K562 (cell line): Measurements from ENCODE around the gene SDE2. TPM values are rescaled to one million over a fixed set of nuclear protein-coding genes. Genes with fewer than 3 reads are reported as not detected.

Experiments
- ATAC-seq: fragments of 200-7000 bp; cut with Tn5 transposase; 3 replicates; pipeline ENCODE4 v1.9.1; 2020; ENCODE audit warnings: moderate library complexity
- BruUV-seq: library from RNA; stranded (reverse); fragments of 400-500 nt; replicated peaks from 2 replicates; lab custom pipeline; 2021; lab: Mats Ljungman, UMichigan
- CTCF ChIA-PET: fragments of 300-600 bp; formaldehyde crosslinking; extraction: SDS; loops from one replicate; lab custom pipeline; 2021; ENCODE audit warnings: low intra/inter-chr PET ratio; lab: Yijun Ruan, JAX
- POLR2A ChIA-PET: fragments of 300-600, 350-650 bp; sonication (Branson Sonifier 250); formaldehyde crosslinking; extraction: SDS; loops from one replicate; lab custom pipeline; 2021; ENCODE audit warnings: antibody characterized with exemption, inconsistent platforms; lab: Yijun Ruan, JAX
- DNase-seq, 4 experiments: peaks; one replicate each; pipeline versions ENCODE4 v3.0.0 to v3.0.0-alpha.2; 2011 to 2018; ENCODE audit warnings: low spot score in 3 of 4, mixed read lengths in 3 of 4; ENCODE audit errors: extremely low read depth in 1 of 4
- FAIRE-seq: peaks from 2 replicates; lab custom pipeline; 2011; peaks lifted over from hg19 to GRCh38; lab: Jason Lieb, UNC
- H2AFZ ChIP-seq: 2 replicates; pipeline ENCODE4 v1.6.0; 2011; ENCODE audit warnings: low read depth, low read length, control low read depth, inconsistent platforms
- H3K27ac ChIP-seq: fragments of 200-600 bp; 3 replicates; pipeline ENCODE4 v1.8.0; 2011; ENCODE audit warnings: low read depth, mild to moderate bottlenecking, control low read depth, inconsistent platforms, low read length, moderate library complexity, mixed read lengths; ENCODE audit errors: extremely low read depth
- H3K27me3 ChIP-seq, 2 experiments: fragments of 300-600 bp in 1 of 2; 2 replicates in 1 of 2; 3 replicates in 1 of 2; pipeline versions ENCODE4 v1.6.0 to v1.8.0; 2011; ENCODE audit warnings: inconsistent platforms in 2 of 2, low read length in 2 of 2, mild to moderate bottlenecking in 1 of 2, mixed read lengths in 1 of 2, moderate library complexity in 1 of 2; ENCODE audit not compliant: control insufficient read depth in 2 of 2, insufficient read depth in 2 of 2
- H3K36me3 ChIP-seq: fragments of 300-600 bp; 3 replicates; pipeline ENCODE4 v1.8.0; 2011; ENCODE audit warnings: mild to moderate bottlenecking, low read length, inconsistent platforms; ENCODE audit not compliant: control insufficient read depth, insufficient read depth
- H3K4me1 ChIP-seq, 2 experiments: fragments of 200-600 bp in 1 of 2; replicated peaks in 1 of 2; 2 replicates in 1 of 2; 3 replicates in 1 of 2; pipeline versions ENCODE4 v1.5.1 to v1.8.0; 2011; ENCODE audit warnings: inconsistent platforms in 2 of 2, low read length in 2 of 2, mild to moderate bottlenecking in 1 of 2, mixed read lengths in 1 of 2, moderate library complexity in 1 of 2; ENCODE audit not compliant: control insufficient read depth in 2 of 2, insufficient read depth in 2 of 2
- H3K4me2 ChIP-seq: 2 replicates; pipeline ENCODE4 v1.6.1; 2011; ENCODE audit warnings: low read length, control low read depth, inconsistent platforms, mixed read lengths; ENCODE audit not compliant: insufficient read depth
- H3K4me3 ChIP-seq: fragments of 200-600 bp; sonication (generic), shearing (Covaris generic); 2 replicates; pipeline ENCODE4 v1.5.1; 2016; ENCODE audit warnings: control low read depth, inconsistent platforms
- H3K79me2 ChIP-seq: fragments of 200-600 bp; 3 replicates; pipeline ENCODE4 v1.8.0; 2011; ENCODE audit warnings: low read length, inconsistent platforms; ENCODE audit not compliant: control insufficient read depth, insufficient read depth
- H3K9ac ChIP-seq, 2 experiments: 2 replicates each; pipeline versions ENCODE4 v1.6.0 to v1.6.1; 2011; ENCODE audit warnings: low read depth in 2 of 2, low read length in 2 of 2, control low read depth in 1 of 2, inconsistent platforms in 1 of 2, mild to moderate bottlenecking in 1 of 2, mixed read lengths in 1 of 2; ENCODE audit not compliant: insufficient read depth in 1 of 2
- H3K9me1 ChIP-seq: one replicate; pipeline ENCODE4 v1.6.0; 2011; ENCODE audit warnings: inconsistent platforms, mild to moderate bottlenecking, low read length, moderate library complexity; ENCODE audit not compliant: control insufficient read depth, insufficient read depth
- H3K9me3 ChIP-seq: replicated peaks from 2 replicates; pipeline ENCODE4 v1.5.1; 2011; ENCODE audit warnings: low read depth, low read length, inconsistent platforms; ENCODE audit not compliant: control insufficient read depth, insufficient read depth
- H4K20me1 ChIP-seq: replicated peaks from 2 replicates; pipeline ENCODE4 v1.6.1; 2011; ENCODE audit warnings: low read length, inconsistent platforms, mixed read lengths; ENCODE audit not compliant: control insufficient read depth, insufficient read depth
- CBFA2T2 ChIP-seq: fragments of 450-650 bp; conservative IDR thresholded peaks from 2 replicates; pipeline ENCODE4 v1.6.1; 2017; ENCODE audit warnings: mild to moderate bottlenecking
- OTX1 ChIP-seq: fragments of 450-650 bp; formaldehyde crosslinking; IDR thresholded peaks from 2 replicates; pipeline ENCODE4 v1.4.0; 2022; ENCODE audit warnings: mild to moderate bottlenecking
- POLR2A ChIP-seq: fragments of 450-650 bp; conservative IDR thresholded peaks from 2 replicates; pipeline ENCODE4 v1.6.1; 2016
- POLR2AphosphoS5 ChIP-seq: IDR thresholded peaks from 2 replicates; pipeline ENCODE4 v1.6.1; 2011; ENCODE audit warnings: mild to moderate bottlenecking, low read depth, low read length, moderate library complexity; ENCODE audit not compliant: control insufficient read depth, insufficient read depth
- TSC22D4 ChIP-seq: fragments of 450-650 bp; IDR thresholded peaks from 2 replicates; pipeline ENCODE4 v1.6.1; 2016; ENCODE audit warnings: missing genetic modification characterization, missing biosample characterization, control low read depth
- WGBS: fragments of 100-300 bp; shearing (Covaris generic); methylation state at CpG from one replicate; pipeline ENCODE4 v1.1.6; 2016; ENCODE audit warnings: low coverage, mixed read lengths; ENCODE audit not compliant: insufficient coverage; ENCODE audit errors: missing lambda C conversion rate; 5-methylcytosine and 5-hydroxymethylcytosine counted together
- in situ Hi-C: fragments of 300-500 bp; cut with MboI; formaldehyde crosslinking; loops from 4 replicates; pipeline ENCODE4 v1.15.0; 2018; ENCODE audit warnings: inconsistent platforms, mixed read lengths
- intact Hi-C: fragments of 100-400 bp; cut with micrococcal nuclease; formaldehyde crosslinking; loops from 2 replicates; pipeline ENCODE4 v1.14.2; 2022
- polyA plus RNA-seq, 8 experiments: library from polyadenylated mRNA; depleted of rRNA in 4 of 8; stranded (reverse) in 5 of 8; unstranded in 3 of 8; fragments of >200 nt; fragmentation: Nextera tagmentation in 2 of 8; fragmentation: Illumina TruSeq in 1 of 8; extraction: Ambion mirVana in 2 of 8; extraction: Trizol in 1 of 8; gene quantifications; 2 replicates each; pipeline versions ENCODE4 v1.2.1 to v1.2.3, GENCODE V29; 2011 to 2014; ENCODE audit warnings: inconsistent platforms in 1 of 8, missing spikeins in 1 of 8
- total RNA-seq, 7 experiments: library from RNA; depleted of rRNA in 6 of 7; stranded (reverse); fragments of >200 nt in 6 of 7; fragmentation: Illumina TruSeq in 2 of 7; extraction: Trizol in 2 of 7; gene quantifications; 2 replicates each; pipeline versions ENCODE4 v1.2.1 to v1.2.3, GENCODE V29; 2011 to 2021; ENCODE audit warnings: low replicate concordance in 1 of 7

Gene SDE2
- total and polyA plus RNA-seq, 9 of the 15 experiments (the other 6 are each of a cell fraction or from before 2014, with no cell fraction given): 14.3 to 62.3 (median 46.0) TPM

GRCh38 chr1:225980005-225980836 is 18.9 kb downstream of the SDE2 start:
- ChIA-PET POLR2A (interaction anchor here (0.6 to 1.3 kb wide), 5 partner anchors 18 to 456 kb away, joined by 3 to 4 read pairs (median 3); no protein-coding TSS in a partner anchor), CTCF (interaction anchor here (0.6 to 1.2 kb wide), 2 partner anchors 505 to 506 kb away, joined by 3 to 4 read pairs; no protein-coding TSS in a partner anchor)
- intact Hi-C loops (no loop called here), in situ Hi-C loops (loop anchor here (5.0 kb wide), 1 partner anchor 503 kb away; no protein-coding TSS in a partner anchor)
- H3K36me3 ChIP-seq: peaks cover 75% of the 10 kb centered on the region
- no peak overlapping the region for H3K4me3 ChIP-seq
- TF ChIP-seq CBFA2T2 (no peak), TSC22D4 (tag) (no peak), POLR2AphosphoS5 (peak; percentile 42; the same call in 1 of the 2 replicates), OTX1 (no peak), POLR2A (0 out of 2 replicates have a peak, but pooled peaks have one; percentile 11)
- 90% methylated on average over 5 of the region's 5 CpGs for WGBS
- DNase-seq (no peak), ATAC-seq (no peak), FAIRE-seq (no peak)
- peaks cover 12% of the 10 kb centered on the region; the same call in 2 of the 3 replicates for H3K79me2 ChIP-seq
- peaks cover 0 to 5% of the 10 kb centered on the region in 2 experiments; a peak in 1 of 5 replicates for H3K4me1 ChIP-seq
- BruUV-seq: no TSS peak
- H3K27ac ChIP-seq: no peak overlapping the region
- H4K20me1 ChIP-seq: no peaks in the 10 kb centered on the region
- H3K9me3 ChIP-seq: peaks cover 20% of the 10 kb centered on the region
- H3K9me1 ChIP-seq: no peaks in the 10 kb centered on the region
- H2AFZ ChIP-seq: no peak overlapping the region
- H3K9ac ChIP-seq: no peak overlapping the region
- no peak overlapping the region for H3K4me2 ChIP-seq
- H3K27me3 ChIP-seq: no peaks in the 10 kb centered on the region
